WTC11 (cell line): ENCODE results near the gene TMEM116. TPM values are rescaled to one million over a fixed set of nuclear protein-coding genes. Genes with fewer than 3 reads are reported as not detected.

Source experiments
- ATAC-seq: fragments of 200-7000 bp; cut with Tn5 transposase; 2 replicates; pipeline ENCODE4 v1.10.0; 2021; ENCODE audit warnings: mild to moderate bottlenecking, moderate library complexity
- CTCF ChIA-PET: fragments of 300-600 bp; sonication (Branson Sonifier 250); formaldehyde crosslinking; loops from one replicate; lab custom pipeline; 2021; ENCODE audit warnings: antibody characterized with exemption; lab: Charles Lee
- POLR2A ChIA-PET: fragments of 350-600 bp; sonication (Branson Sonifier 250); formaldehyde crosslinking; loops from one replicate; lab custom pipeline; 2021; ENCODE audit warnings: antibody characterized with exemption; lab: Charles Lee
- DNase-seq: peaks from one replicate; pipeline ENCODE4 v3.0.0; 2021; ENCODE audit warnings: low spot score
- H3K27ac Mint-ChIP-seq: 2 replicates; pipeline ENCODE4 v1.8.0; 2021; ENCODE audit warnings: mixed read lengths
- H3K27me3 Mint-ChIP-seq: 2 replicates; pipeline ENCODE4 v1.8.0; 2021; ENCODE audit warnings: low read depth, mild to moderate bottlenecking, moderate library complexity, mixed read lengths
- H3K36me3 Mint-ChIP-seq: 2 replicates; pipeline ENCODE4 v1.8.0; 2021; ENCODE audit warnings: mixed read lengths
- H3K4me1 Mint-ChIP-seq: 2 replicates; pipeline ENCODE4 v1.8.0; 2022; ENCODE audit warnings: mixed read lengths
- H3K4me3 Mint-ChIP-seq: 2 replicates; pipeline ENCODE4 v1.8.0; 2021; ENCODE audit warnings: mild to moderate bottlenecking, moderate library complexity, mixed read lengths
- H3K9me3 Mint-ChIP-seq: 2 replicates; pipeline ENCODE4 v1.8.0; 2021; ENCODE audit warnings: mixed read lengths
- ATF1 ChIP-seq: sonication (generic); formaldehyde crosslinking; IDR thresholded peaks from 2 replicates; pipeline ENCODE4 v1.8.1; 2023; ENCODE audit warnings: mild to moderate bottlenecking, moderate library complexity, missing genetic modification reagents
- ATF2 ChIP-seq: sonication (generic); formaldehyde crosslinking; IDR thresholded peaks from 2 replicates; pipeline ENCODE4 v1.8.1; 2022; ENCODE audit warnings: low read depth, missing genetic modification reagents, borderline replicate concordance
- CREM ChIP-seq: sonication (generic); formaldehyde crosslinking; IDR thresholded peaks from 2 replicates; pipeline ENCODE4 v1.8.1; 2022; ENCODE audit warnings: mild to moderate bottlenecking, missing genetic modification reagents, moderate library complexity
- ELF4 ChIP-seq: sonication (generic); formaldehyde crosslinking; IDR thresholded peaks from 2 replicates; pipeline ENCODE4 v1.8.1; 2022; ENCODE audit warnings: low read depth, mild to moderate bottlenecking, moderate library complexity, missing genetic modification reagents
- EMX1 ChIP-seq: fragments of 250-450 bp; sonication (Bioruptor Pico); IDR thresholded peaks from 2 replicates; pipeline ENCODE4 v1.8.0; 2021; ENCODE audit warnings: mild to moderate bottlenecking
- GRHL2 ChIP-seq: fragments of 250-450 bp; sonication (Bioruptor Pico); IDR thresholded peaks from 2 replicates; pipeline ENCODE4 v1.8.0; 2022; ENCODE audit warnings: mild to moderate bottlenecking, moderate library complexity; ENCODE audit not compliant: insufficient replicate concordance, severe bottlenecking
- HMGA2 ChIP-seq: fragments of 250-450 bp; sonication (Bioruptor Pico); IDR thresholded peaks from 2 replicates; pipeline ENCODE4 v1.4.0; 2021; ENCODE audit warnings: mild to moderate bottlenecking, moderate library complexity
- IRF1 ChIP-seq: sonication (generic); formaldehyde crosslinking; IDR thresholded peaks from 2 replicates; pipeline ENCODE4 v1.8.0; 2023; ENCODE audit warnings: missing genetic modification reagents
- JAZF1 ChIP-seq: fragments of 250-450 bp; sonication (Bioruptor Pico); IDR thresholded peaks from 2 replicates; pipeline ENCODE4 v1.9.0; 2021; ENCODE audit warnings: moderate library complexity, mild to moderate bottlenecking, inconsistent platforms
- MXD4 ChIP-seq: fragments of 250-450 bp; sonication (Bioruptor Pico); IDR thresholded peaks from 2 replicates; pipeline ENCODE4 v1.8.0; 2021; ENCODE audit warnings: mild to moderate bottlenecking, moderate library complexity, borderline replicate concordance
- NFE2L1 ChIP-seq: sonication (generic); formaldehyde crosslinking; IDR thresholded peaks from 2 replicates; pipeline ENCODE4 v1.8.1; 2023; ENCODE audit warnings: missing genetic modification reagents
- NFYB ChIP-seq: sonication (generic); formaldehyde crosslinking; conservative IDR thresholded peaks from 2 replicates; pipeline ENCODE4 v1.8.0; 2022; ENCODE audit warnings: low read depth, missing genetic modification reagents
- NR3C1 ChIP-seq: sonication (generic); formaldehyde crosslinking; conservative IDR thresholded peaks from 2 replicates; pipeline ENCODE4 v1.8.1; 2023; ENCODE audit warnings: low read depth, mild to moderate bottlenecking, missing genetic modification reagents
- SMAD4 ChIP-seq: sonication (generic); formaldehyde crosslinking; IDR thresholded peaks from 2 replicates; pipeline ENCODE4 v1.8.0; 2022; ENCODE audit warnings: mild to moderate bottlenecking, missing genetic modification reagents
- TCF7 ChIP-seq: sonication (generic); formaldehyde crosslinking; IDR thresholded peaks from 2 replicates; pipeline ENCODE4 v1.8.0; 2022; ENCODE audit warnings: mild to moderate bottlenecking, low read depth, missing genetic modification reagents, moderate library complexity
- TEAD1 ChIP-seq: sonication (generic); formaldehyde crosslinking; IDR thresholded peaks from 2 replicates; pipeline ENCODE4 v1.8.0; 2022; ENCODE audit warnings: mild to moderate bottlenecking, missing genetic modification reagents
- TEAD4 ChIP-seq: sonication (generic); formaldehyde crosslinking; IDR thresholded peaks from 2 replicates; pipeline ENCODE4 v1.8.0; 2022; ENCODE audit warnings: mild to moderate bottlenecking, missing genetic modification reagents
- ZMAT4 ChIP-seq: fragments of 250-450 bp; sonication (Bioruptor Pico); IDR thresholded peaks from 2 replicates; pipeline ENCODE4 v1.9.0; 2021; ENCODE audit warnings: mild to moderate bottlenecking
- ZNF317 ChIP-seq: sonication (generic); formaldehyde crosslinking; IDR thresholded peaks from 2 replicates; pipeline ENCODE4 v1.8.1; 2023; ENCODE audit warnings: low read depth, mild to moderate bottlenecking, moderate library complexity, missing genetic modification reagents, borderline replicate concordance
- ZNF396 ChIP-seq: fragments of 250-450 bp; sonication (Bioruptor Pico); IDR thresholded peaks from 2 replicates; pipeline ENCODE4 v1.8.0; 2021; ENCODE audit warnings: mild to moderate bottlenecking, moderate library complexity, borderline replicate concordance
- ZNF425 ChIP-seq: fragments of 250-450 bp; sonication (Bioruptor Pico); conservative IDR thresholded peaks from 2 replicates; pipeline ENCODE4 v1.9.0; 2021; ENCODE audit warnings: mild to moderate bottlenecking
- total RNA-seq: library from RNA; stranded (reverse); gene quantifications from 3 replicates; pipeline ENCODE4 v1.2.3, GENCODE V29; 2021
- TF ChIP-seq, protein P1 (sequence below): fragments of 250-450 bp; sonication (Bioruptor Pico); IDR thresholded peaks from 2 replicates; pipeline ENCODE4 v2.1.2; 2022; ENCODE audit warnings: mild to moderate bottlenecking, moderate library complexity

TMEM116 gene
- total RNA-seq, 1 experiment from 2014 or later: 7.8 TPM

- TF ChIP-seq ZNF396: no peak
- TF ChIP-seq, protein P1, sequence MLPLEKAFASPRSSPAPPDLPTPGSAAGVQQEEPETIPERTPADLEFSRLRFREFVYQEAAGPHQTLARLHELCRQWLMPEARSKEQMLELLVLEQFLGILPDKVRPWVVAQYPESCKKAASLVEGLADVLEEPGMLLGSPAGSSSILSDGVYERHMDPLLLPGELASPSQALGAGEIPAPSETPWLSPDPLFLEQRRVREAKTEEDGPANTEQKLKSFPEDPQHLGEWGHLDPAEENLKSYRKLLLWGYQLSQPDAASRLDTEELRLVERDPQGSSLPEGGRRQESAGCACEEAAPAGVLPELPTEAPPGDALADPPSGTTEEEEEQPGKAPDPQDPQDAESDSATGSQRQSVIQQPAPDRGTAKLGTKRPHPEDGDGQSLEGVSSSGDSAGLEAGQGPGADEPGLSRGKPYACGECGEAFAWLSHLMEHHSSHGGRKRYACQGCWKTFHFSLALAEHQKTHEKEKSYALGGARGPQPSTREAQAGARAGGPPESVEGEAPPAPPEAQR (CRISPR knock-in tag): no peak
Observed at GRCh38 chr12:111991946-111992345, 21.0 kb downstream of the TMEM116 start (continued).

DNA sequence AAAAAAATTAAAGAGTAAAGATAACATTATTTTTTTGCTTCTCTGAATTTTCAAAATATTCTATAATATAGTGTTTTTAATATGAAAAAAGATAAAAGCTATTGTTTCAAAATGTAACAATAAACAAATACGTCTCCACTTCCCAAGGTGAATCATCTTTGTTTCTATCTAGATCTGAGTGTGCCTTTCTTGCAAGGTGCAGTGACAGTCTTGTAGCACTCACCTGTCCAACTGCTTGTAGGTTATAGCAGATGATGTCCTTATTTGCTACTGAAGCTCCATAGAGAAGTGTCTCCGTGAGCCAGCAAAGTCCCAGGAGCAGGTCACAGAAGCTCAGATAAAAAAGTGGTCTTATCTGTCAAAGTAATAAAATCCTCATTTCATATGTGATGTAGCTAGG lies 21.4 kb downstream of the TMEM116 start:
- Mint-ChIP-seq H3K9me3 (no peaks in the 10 kb centered on the region; the same call in 1 of the 2 replicates), H3K27ac (no peak overlapping the region; the same call in 1 of the 2 replicates), H3K36me3 (peaks cover 3% of the 10 kb centered on the region; the same call in 1 of the 2 replicates), H3K4me3 (no peak overlapping the region), H3K27me3 (no peaks in the 10 kb centered on the region), H3K4me1 (peaks cover 9% of the 10 kb centered on the region)
- TF ChIP-seq ZNF317 (CRISPR knock-in tag): no peak
- no peak for TF ChIP-seq ELF4 (CRISPR knock-in tag)
- no peak for TF ChIP-seq NFYB (CRISPR knock-in tag)
- no peak for TF ChIP-seq ZMAT4
- TF ChIP-seq NFE2L1: no peak
- TF ChIP-seq SMAD4: no peak
- no peak for TF ChIP-seq MXD4 (CRISPR knock-in tag)
- no peak for TF ChIP-seq TCF7 (CRISPR knock-in tag)
- TF ChIP-seq ZNF425: no peak
- no peak for TF ChIP-seq TEAD4
- TF ChIP-seq TEAD1: no peak
- no peak for TF ChIP-seq HMGA2
- TF ChIP-seq EMX1 (CRISPR knock-in tag): no peak
- no peak for TF ChIP-seq GRHL2 (CRISPR knock-in tag)
- TF ChIP-seq ATF2 (CRISPR knock-in tag): no peak
- TF ChIP-seq NR3C1 (CRISPR knock-in tag): no peak
- no peak for TF ChIP-seq IRF1 (CRISPR knock-in tag)
- TF ChIP-seq ATF1 (CRISPR knock-in tag): no peak
- no peak for TF ChIP-seq JAZF1 (CRISPR knock-in tag)
- no peak for TF ChIP-seq CREM
- DNase-seq: no peak
- CTCF ChIA-PET: no interaction called here
- POLR2A ChIA-PET: interaction anchor here (0.6 kb wide), 1 partner anchor 28 kb away, joined by 3 read pairs; no protein-coding TSS in a partner anchor
- no peak for ATAC-seq
